ENCODE results near the gene HIF1AN.

DNA sequence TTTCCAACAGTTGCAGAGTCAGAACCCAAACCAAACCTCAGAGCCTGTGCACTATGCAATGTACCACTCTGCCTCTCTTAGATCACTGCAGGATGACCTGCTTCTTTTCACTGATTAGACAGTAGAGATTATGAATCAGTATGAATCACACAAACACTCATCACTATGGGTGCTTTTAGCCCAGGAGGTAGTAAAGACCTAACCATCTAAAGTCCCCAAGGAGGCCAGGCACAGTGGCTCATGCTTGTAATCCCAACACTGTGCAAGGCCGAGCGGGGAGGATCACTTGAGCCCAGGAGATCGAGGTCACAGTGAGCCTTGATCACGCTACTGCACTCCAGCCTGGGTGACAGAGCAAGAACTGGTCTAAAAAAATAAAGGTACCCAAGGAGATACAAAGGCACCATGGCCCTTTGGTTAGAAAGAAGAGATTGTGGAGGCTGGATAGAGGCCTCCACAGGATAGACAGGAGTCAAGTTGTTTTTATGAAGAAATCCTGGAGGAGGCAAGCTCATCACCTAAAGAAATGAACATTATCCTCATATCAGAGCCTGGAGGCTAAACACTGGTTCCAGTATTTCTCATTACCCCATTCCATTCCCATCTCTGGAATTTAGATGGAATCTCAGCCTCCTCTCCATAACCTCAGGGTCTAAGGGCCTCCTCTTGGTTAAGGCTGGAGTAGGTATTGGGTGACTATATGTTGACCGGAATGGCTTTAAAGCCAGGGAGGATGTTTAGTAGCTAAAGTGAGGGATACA is 29.0 kb upstream of the HIF1AN start:
- TF ChIP-seq, protein P1, sequence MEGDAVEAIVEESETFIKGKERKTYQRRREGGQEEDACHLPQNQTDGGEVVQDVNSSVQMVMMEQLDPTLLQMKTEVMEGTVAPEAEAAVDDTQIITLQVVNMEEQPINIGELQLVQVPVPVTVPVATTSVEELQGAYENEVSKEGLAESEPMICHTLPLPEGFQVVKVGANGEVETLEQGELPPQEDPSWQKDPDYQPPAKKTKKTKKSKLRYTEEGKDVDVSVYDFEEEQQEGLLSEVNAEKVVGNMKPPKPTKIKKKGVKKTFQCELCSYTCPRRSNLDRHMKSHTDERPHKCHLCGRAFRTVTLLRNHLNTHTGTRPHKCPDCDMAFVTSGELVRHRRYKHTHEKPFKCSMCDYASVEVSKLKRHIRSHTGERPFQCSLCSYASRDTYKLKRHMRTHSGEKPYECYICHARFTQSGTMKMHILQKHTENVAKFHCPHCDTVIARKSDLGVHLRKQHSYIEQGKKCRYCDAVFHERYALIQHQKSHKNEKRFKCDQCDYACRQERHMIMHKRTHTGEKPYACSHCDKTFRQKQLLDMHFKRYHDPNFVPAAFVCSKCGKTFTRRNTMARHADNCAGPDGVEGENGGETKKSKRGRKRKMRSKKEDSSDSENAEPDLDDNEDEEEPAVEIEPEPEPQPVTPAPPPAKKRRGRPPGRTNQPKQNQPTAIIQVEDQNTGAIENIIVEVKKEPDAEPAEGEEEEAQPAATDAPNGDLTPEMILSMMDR (IDR thresholded peaks at IDR 0.05), result no peak
- TF ChIP-seq POLR2A (IDR thresholded peaks at IDR 0.05), result no peak

Data from Peyer's patch (tissue), 4 donors.